Stomach smooth muscle (tissue), 2 donors: ENCODE data around the gene YKT6.

Experiments
- H3K27ac ChIP-seq: one replicate; pipeline ENCODE4 v1.7.0; 2013; ENCODE audit warnings: mild to moderate bottlenecking, low read length, inconsistent platforms
- H3K27me3 ChIP-seq, 2 donors: one replicate each; pipeline ENCODE4 v1.7.0; 2013; ENCODE audit warnings: low read length in 2 of 2; ENCODE audit not compliant: insufficient read depth in 2 of 2, control insufficient read depth in 1 of 2
- H3K36me3 ChIP-seq, 2 donors: one replicate each; pipeline ENCODE4 v1.7.0; 2013; ENCODE audit warnings: low read length in 2 of 2; ENCODE audit not compliant: control insufficient read depth in 2 of 2, insufficient read depth in 2 of 2
- H3K4me1 ChIP-seq: one replicate; pipeline ENCODE4 v1.7.0; 2013; ENCODE audit warnings: low read length; ENCODE audit not compliant: control insufficient read depth, insufficient read depth
- H3K4me3 ChIP-seq, 2 donors: one replicate each; pipeline ENCODE4 v1.7.0; 2013; ENCODE audit warnings: low read length in 2 of 2
- H3K9ac ChIP-seq, 2 donors: one replicate each; pipeline ENCODE4 v1.7.0; 2013; ENCODE audit warnings: low read length in 2 of 2, mild to moderate bottlenecking in 1 of 2
- H3K9me3 ChIP-seq, 2 donors: one replicate each; pipeline ENCODE4 v1.7.0; 2013; ENCODE audit warnings: low read length in 2 of 2; ENCODE audit not compliant: control insufficient read depth in 2 of 2
- donor health status: healthy.
- donor health status: Pancreatic carcinoma.

Gene YKT6

GRCh38 chr7:44247868-44248651, 47.3 kb downstream of the YKT6 start:
- Histone ChIP-seq H3K4me1 (peaks cover 2% of the 10 kb centered on the region), H3K27me3 (no peaks in the 10 kb centered on the region), H3K9ac (no peak overlapping the region), H3K36me3 (no peaks in the 10 kb centered on the region), H3K4me3 (no peak overlapping the region), H3K9me3 (no peaks in the 10 kb centered on the region), H3K27ac (no peak overlapping the region)

- no peaks in the 10 kb centered on the region for H3K9me3 ChIP-seq
- no peak overlapping the region for H3K9ac ChIP-seq
- H3K27ac ChIP-seq, result no peak overlapping the region
- H3K4me1 ChIP-seq, result no peaks in the 10 kb centered on the region
- H3K27me3 ChIP-seq, result no peaks in the 10 kb centered on the region
- no peaks in the 10 kb centered on the region for H3K36me3 ChIP-seq
- H3K4me3 ChIP-seq, result no peak overlapping the region
These were observed 49.0 kb downstream of the YKT6 start for GRCh38 chr7:44249639-44250234.

GRCh38 chr7:44251269-44251668, 50.5 kb downstream of the YKT6 start:
- Histone ChIP-seq H3K9ac (no peak overlapping the region), H3K36me3 (no peaks in the 10 kb centered on the region), H3K4me1 (peaks cover under 1% of the 10 kb centered on the region), H3K27me3 (no peaks in the 10 kb centered on the region), H3K27ac (no peak overlapping the region), H3K9me3 (no peaks in the 10 kb centered on the region), H3K4me3 (no peak overlapping the region)

GRCh38 chr7:44251881-44252280, 51.1 kb downstream of the YKT6 start:
- no peaks in the 10 kb centered on the region for H3K36me3 ChIP-seq
- no peak overlapping the region for H3K9ac ChIP-seq
- no peaks in the 10 kb centered on the region for H3K27me3 ChIP-seq
- peaks cover 7% of the 10 kb centered on the region for H3K4me1 ChIP-seq
- H3K4me3 ChIP-seq, result no peak overlapping the region
- H3K9me3 ChIP-seq, result no peaks in the 10 kb centered on the region
- H3K27ac ChIP-seq, result no peak overlapping the region

GRCh38 chr7:44256459-44256858, 55.7 kb downstream of the YKT6 start:
- Histone ChIP-seq H3K27ac (no peak overlapping the region), H3K27me3 (no peaks in the 10 kb centered on the region), H3K36me3 (no peaks in the 10 kb centered on the region), H3K4me1 (peaks cover 40% of the 10 kb centered on the region), H3K4me3 (no peak overlapping the region), H3K9me3 (no peaks in the 10 kb centered on the region), H3K9ac (no peak overlapping the region)

GRCh38 chr7:44257213-44257612, 56.4 kb downstream of the YKT6 start:
- Histone ChIP-seq H3K27ac (peak overlapping the region; percentile 37), H3K4me3 (peak overlapping the region in 1 of 2 donors; percentile 44), H3K36me3 (no peaks in the 10 kb centered on the region), H3K4me1 (peaks cover 40% of the 10 kb centered on the region), H3K9ac (no peak overlapping the region), H3K27me3 (no peaks in the 10 kb centered on the region), H3K9me3 (no peaks in the 10 kb centered on the region)

GRCh38 chr7:44257618-44258422, 57.0 kb downstream of the YKT6 start:
- Histone ChIP-seq H3K9ac (peak overlapping the region in 1 of 2 donors; percentile 21), H3K27me3 (no peaks in the 10 kb centered on the region), H3K36me3 (no peaks in the 10 kb centered on the region), H3K9me3 (no peaks in the 10 kb centered on the region), H3K27ac (peak overlapping the region; percentile 37), H3K4me3 (peak overlapping the region; percentile 0 to 44), H3K4me1 (peaks cover 40% of the 10 kb centered on the region)

GRCh38 chr7:44258423-44258760, 57.6 kb downstream of the YKT6 start:
- peak overlapping the region in 1 of 2 donors; percentile 13 for H3K9ac ChIP-seq

GRCh38 chr7:44258865-44259546, 58.2 kb downstream of the YKT6 start:
- H3K4me3 ChIP-seq, result no peak overlapping the region
- H3K9ac ChIP-seq, result peak overlapping the region in 1 of 2 donors; percentile 21
- peaks cover 40% of the 10 kb centered on the region for H3K4me1 ChIP-seq
- H3K9me3 ChIP-seq, result no peaks in the 10 kb centered on the region
- H3K27ac ChIP-seq, result no peak overlapping the region
- H3K27me3 ChIP-seq, result no peaks in the 10 kb centered on the region
- H3K36me3 ChIP-seq, result no peaks in the 10 kb centered on the region

More at GRCh38 chr7:44258423-44258760, 57.6 kb downstream of the YKT6 start:
- H3K36me3 ChIP-seq, result no peaks in the 10 kb centered on the region
- H3K27ac ChIP-seq, result no peak overlapping the region
- H3K4me1 ChIP-seq, result peaks cover 40% of the 10 kb centered on the region
- no peaks in the 10 kb centered on the region for H3K27me3 ChIP-seq
- peak overlapping the region; percentile 0 to 44 for H3K4me3 ChIP-seq
- H3K9me3 ChIP-seq, result no peaks in the 10 kb centered on the region
